CD4-positive, alpha-beta T cell treated with Interleukin-12 subunit alpha and Interleukin-12 subunit beta, for 1 hour (primary cell): Measurements from ENCODE around the gene TULP3.

Experiments used
- DNase-seq: peaks from one replicate; pipeline ENCODE4 v3.0.0-alpha.2; 2020

The TULP3 gene

GRCh38 chr12:2973566-2973965, 82.9 kb downstream of the TULP3 start:
- no peak for DNase-seq

- DNase-seq: no peak
Observed at GRCh38 chr12:2974560-2974971, 83.9 kb downstream of the TULP3 start.

- no peak for DNase-seq
Observed at GRCh38 chr12:2976581-2976996, 85.9 kb downstream of the TULP3 start.

- no peak for DNase-seq
Observed at GRCh38 chr12:2977776-2978175, 87.1 kb downstream of the TULP3 start.

- DNase-seq: no peak
Observed at GRCh38 chr12:2979806-2980205, 89.1 kb downstream of the TULP3 start.

- no peak for DNase-seq
Observed at GRCh38 chr12:2980630-2981029, 89.9 kb downstream of the TULP3 start.

- no peak for DNase-seq
Observed at GRCh38 chr12:2982361-2982760, 91.7 kb downstream of the TULP3 start.

- DNase-seq: no peak
Observed at GRCh38 chr12:2984249-2984648, 93.6 kb downstream of the TULP3 start.

GRCh38 chr12:2984698-2985097, 94.0 kb downstream of the TULP3 start:
- no peak for DNase-seq

GRCh38 chr12:2986876-2987275, 96.2 kb downstream of the TULP3 start:
- DNase-seq: no peak

GRCh38 chr12:2988494-2988893, 97.8 kb downstream of the TULP3 start:
- DNase-seq: no peak
